GM19452 (cell line): ENCODE data around the gene TMPRSS3.

ENCODE experiments used
- ATAC-seq: cut with Tn5 transposase; IDR thresholded peaks from one replicate; pipeline ENCODE4 v1.9.1; 2021; ENCODE audit not compliant: unreplicated experiment

The TMPRSS3 gene

DNA sequence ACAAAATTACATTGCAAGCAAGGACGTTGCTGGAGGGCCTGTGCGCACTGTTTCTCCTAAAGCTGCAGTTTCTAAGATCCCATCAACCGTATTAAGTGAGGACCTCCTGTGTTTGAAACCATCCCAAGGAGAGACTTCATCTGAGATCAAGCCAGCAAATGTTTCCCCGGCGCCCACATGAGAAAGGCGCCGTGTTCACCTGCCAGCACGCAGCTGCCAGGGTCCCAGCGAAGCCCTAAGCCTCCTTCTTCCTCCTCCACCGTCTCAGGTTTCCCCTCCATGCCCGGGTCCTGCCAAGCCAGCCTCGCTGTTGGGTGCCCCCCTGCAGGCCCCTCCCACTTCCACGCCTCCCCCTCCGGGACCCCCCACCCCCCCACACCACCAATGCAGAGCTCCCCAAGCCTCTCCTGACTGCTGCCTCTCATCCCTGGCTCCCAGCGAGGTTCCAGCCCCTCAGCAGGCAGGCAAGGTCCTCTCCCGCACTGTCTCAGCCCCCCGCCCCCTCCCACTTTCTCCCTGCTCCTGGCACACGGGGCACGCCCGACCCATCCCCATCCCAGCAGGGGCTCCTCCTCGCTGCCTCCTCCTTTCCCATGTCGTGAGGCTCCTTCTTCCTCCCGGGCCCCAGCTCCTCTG lies 20.9 kb downstream of the TMPRSS3 start:
- no peak for ATAC-seq

- no peak for ATAC-seq
Measured at GRCh38 chr21:42374457-42374856, 21.4 kb downstream of the TMPRSS3 start.

DNA sequence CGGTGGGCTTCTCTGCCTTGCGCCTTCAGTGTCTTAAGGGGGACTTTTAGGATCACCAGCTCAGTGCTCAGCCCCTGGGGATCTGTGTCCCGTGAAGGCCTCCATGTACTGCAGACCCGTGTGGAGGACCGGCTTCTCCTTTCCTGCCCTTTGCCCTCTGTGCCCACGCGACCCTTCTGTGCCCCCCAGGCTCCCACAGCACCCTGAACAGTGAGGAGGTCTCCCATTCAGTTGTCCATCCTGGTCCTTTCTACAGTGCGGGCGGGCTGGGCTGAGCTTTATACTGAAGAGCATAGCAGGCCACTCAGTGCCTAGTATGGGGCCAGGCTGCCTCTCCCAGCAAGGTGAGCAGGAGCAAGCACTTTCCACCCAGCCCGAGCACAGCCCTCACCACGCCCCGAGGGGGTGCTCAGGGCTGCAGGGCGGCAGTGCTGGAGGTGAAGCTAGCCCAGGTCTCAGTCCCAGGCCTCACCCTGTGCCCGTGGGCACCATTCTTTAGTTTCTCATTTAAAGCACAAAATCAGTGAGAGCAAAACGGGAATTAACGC lies 21.9 kb downstream of the TMPRSS3 start:
- ATAC-seq, result no peak

DNA sequence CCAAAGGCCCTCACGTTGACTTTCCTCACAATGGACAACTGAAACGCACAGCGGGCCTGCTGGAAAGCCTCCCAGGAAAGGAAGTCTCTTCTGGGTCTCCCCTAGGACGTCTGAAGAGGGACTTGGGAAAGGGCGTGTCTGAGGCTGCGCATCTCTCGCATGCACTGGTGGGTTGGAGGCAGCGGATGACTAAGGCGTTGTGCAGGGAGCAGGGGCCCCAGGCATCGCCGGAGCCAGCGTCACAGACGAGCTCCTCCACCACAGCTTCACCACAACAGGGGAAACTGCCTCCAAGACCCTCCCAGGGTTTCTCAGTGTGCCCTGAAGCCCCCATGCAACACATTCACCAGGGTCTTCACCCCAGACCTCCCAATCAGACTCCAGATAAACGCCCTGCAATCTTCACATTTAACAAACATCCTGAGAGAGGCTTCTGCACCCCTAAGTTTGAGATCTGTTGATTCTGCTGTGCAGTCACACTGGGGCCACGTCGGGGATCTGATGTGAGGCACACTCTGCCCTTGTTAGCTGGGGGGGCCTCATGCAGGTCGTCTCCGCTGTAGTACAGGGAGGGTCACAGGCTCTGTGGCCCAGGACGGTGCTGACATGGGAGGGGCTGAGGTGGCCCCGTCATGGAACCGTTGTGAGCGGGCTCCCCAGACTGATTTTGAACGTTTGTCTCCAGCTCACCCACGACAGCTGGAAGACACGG lies 22.5 kb downstream of the TMPRSS3 start:
- ATAC-seq, result no peak

- no peak for ATAC-seq
Measured at GRCh38 chr21:42370894-42371654, 24.8 kb downstream of the TMPRSS3 start.

- ATAC-seq, result no peak
Measured at GRCh38 chr21:42369821-42370220, 26.0 kb downstream of the TMPRSS3 start.

GRCh38 chr21:42367367-42368165 lies 28.3 kb downstream of the TMPRSS3 start:
- no peak for ATAC-seq

DNA sequence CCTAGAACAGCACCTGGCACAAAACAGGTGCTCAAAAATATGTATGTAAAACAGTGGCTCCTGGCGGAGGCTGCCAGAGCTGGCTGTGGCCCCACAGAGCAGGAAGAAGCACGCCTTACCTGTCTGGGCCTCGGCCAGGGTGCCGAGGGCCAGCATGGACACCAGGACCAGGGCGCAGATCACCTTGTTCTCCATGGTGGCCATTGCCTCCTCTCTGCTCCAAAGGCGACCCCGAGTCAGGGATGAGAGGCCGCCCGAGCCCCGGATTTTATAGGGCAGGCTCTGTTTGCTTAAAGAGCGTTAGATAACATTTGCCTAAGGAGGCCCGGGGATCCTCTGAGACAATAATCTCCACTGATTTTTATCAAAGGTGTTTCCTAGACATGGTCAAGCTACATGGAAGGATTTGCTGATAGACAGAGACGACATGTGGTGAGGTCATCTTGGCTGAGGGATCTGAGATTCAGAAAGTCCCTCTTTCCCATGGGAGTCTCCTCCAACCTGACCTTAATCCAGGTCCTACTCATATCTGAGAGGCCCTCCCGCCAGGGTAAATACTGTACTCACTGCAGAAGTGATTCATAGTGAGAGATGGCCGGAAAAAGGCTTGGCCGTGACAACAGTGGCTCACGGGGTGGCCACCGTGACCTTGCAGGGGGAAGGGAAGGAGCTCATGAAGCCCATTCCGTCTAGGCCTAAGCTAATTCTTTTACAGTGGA lies 29.4 kb downstream of the TMPRSS3 start, which contains the start of gene TFF1:
TSS of gene TFF1 (minus strand) at position 244 of the 719 bp plus-strand sequence. CDS start at position 204, 40 bp downstream.
- ATAC-seq, result no peak

- no peak for ATAC-seq
Measured at GRCh38 chr21:42365770-42366169, 30.1 kb downstream of the TMPRSS3 start.

DNA sequence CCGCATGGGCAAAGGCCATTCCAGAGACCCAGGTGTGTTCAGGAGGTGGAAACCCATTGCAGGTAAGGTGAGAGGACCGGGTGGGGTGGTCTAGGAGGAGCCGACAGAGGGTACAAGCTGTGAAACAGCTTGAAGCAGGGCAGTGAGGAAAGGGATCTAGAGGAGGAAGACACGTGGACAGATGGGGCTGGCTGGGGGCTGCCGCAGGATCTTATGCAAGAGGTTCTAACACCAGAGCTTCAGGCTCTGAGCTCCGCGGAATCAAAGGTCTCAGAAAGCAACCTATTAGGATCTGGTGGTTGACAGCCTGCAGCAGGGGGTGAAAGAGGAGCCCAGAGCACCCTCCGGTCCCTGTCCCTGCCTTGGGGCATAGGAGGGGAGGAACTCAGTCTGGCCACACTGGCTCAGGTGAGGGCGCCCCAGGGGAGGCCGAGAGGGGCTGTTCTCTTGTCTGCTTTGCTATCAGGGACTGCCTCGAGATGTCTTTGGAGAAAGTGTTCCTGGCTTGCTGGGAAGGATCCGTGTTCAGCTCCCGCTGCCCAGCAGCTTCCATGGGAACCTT lies 31.5 kb downstream of the TMPRSS3 start:
- no peak for ATAC-seq

GRCh38 chr21:42363312-42363711 lies 32.5 kb downstream of the TMPRSS3 start:
- ATAC-seq, result no peak

- no peak for ATAC-seq
Measured at GRCh38 chr21:42362700-42363099, 33.2 kb downstream of the TMPRSS3 start.

DNA sequence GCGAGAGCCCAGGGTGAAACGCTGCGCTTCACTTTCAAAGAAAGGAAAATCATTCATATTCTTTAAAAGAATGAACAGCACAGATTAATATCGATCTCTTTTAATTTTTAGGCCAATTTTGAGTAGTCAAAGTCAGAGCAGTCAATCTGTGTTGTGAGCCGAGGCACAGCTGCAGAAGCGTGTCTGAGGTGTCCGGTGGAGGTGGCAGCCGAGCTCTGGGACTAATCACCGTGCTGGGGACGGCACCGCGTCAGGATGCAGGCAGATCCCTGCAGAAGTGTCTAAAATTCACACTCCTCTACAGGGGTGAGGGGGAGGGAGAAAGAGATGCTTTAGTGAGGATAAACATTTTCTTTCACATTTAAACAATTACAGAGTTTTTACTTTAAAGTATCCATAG lies 33.7 kb downstream of the TMPRSS3 start:
- ATAC-seq, result no peak

DNA sequence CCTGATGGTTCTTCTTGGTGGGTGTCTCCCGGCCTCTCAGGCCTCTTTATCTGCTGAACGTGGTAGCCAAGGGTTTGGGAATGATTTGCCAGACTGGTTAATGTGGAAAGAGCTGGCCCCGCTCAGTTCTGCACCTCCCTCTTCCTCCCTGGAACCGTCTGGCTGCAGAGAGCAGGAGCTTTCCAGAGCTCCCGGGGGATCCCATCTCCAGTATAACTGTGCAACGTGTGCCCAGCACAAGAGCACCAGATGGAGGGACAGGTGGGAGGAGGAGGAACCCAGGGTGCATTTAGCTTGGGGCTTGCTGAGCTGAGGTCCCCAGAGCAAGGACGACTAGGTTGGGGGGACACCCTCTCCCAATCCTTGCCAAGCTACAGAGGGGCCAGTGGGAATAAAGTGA lies 34.6 kb downstream of the TMPRSS3 start:
- ATAC-seq, result no peak

DNA sequence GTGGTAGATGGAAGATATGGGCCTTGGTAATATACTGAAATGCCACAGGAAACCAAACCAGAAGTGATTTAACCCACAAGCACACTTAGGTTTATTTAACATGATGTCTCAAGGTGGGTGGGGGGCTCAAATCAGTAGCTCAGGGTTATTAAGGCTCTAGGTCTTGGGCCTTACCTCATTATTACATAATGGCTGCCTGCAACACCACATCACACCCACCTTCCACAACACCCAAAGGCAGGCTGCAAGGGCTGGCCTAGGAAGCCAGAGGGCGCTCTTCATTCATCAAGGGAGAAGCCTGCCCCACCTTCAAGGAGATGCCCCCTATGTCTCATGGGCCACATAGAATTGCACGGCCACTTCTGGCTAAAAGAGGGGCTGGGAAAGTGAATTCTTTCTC lies 35.5 kb downstream of the TMPRSS3 start:
- no peak for ATAC-seq

GRCh38 chr21:42358937-42359336 lies 36.9 kb downstream of the TMPRSS3 start:
- no peak for ATAC-seq

DNA sequence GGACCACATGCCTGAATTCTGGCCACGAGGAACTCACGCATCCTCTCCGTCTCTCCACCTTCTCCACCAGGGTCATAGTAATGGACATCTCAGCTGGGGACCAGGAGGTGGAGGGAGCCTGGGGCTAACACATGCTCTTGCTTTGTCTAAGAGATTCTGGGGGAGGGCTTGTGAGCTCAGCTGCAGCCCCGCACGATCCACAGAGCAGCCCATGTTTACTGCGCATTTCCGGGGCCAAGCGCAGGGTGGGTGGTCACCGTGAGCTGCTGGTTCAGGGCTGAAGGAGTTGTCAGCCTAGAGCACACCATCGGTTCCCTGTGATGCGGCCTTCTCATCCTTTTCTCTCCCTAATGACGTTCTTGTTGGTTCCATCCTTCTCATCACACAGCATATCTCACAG lies 37.6 kb downstream of the TMPRSS3 start:
- no peak for ATAC-seq

- ATAC-seq, result no peak
Measured at GRCh38 chr21:42357307-42357706, 38.5 kb downstream of the TMPRSS3 start.

- ATAC-seq, result no peak
Measured at GRCh38 chr21:42356650-42357049, 39.2 kb downstream of the TMPRSS3 start.

DNA sequence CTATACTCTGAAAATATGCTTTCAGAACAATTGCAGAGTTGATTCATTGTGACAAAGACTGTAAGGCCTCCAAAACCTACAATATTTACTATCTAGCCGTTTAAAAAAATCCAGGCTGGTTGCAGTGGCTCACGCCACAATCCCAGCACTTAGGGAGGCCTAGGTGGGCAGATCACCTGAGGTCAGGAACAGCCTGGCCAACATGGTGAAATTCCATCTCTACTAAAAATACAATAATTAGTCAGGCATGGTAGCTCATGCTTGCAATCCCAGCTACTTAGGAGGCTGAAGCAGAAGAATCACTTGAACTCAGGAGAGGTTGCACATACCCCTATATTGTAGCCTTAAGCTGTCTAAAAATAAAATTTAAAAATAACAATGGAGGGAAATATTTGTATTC lies 39.8 kb downstream of the TMPRSS3 start:
- ATAC-seq, result no peak
